Measurements from ENCODE around the gene RFX3. TPM values are rescaled to one million over a fixed set of nuclear protein-coding genes. Genes with fewer than 3 reads are reported as not detected.

RFX3 gene
- total RNA-seq, 1 experiment from 2014 or later, result 7.4 TPM

- BruUV-seq (replicated peaks), result no TSS peak
- CTCF ChIA-PET, result no interaction called here
- intact Hi-C loops (cut with micrococcal nuclease; ENCODE audit: unreplicated experiment), result loop anchor here (10.0 kb wide), 1 partner anchor 165 kb away; no protein-coding TSS in a partner anchor
Observed at GRCh38 chr9:3479514-3480352, 46.1 kb downstream of the RFX3 start.

GRCh38 chr9:3478549-3478953, 47.2 kb downstream of the RFX3 start:
- Histone ChIP-seq H3K9me3 (ENCODE audit: low read depth, low read length, poor library complexity, severe bottlenecking) (peaks cover 9% of the 10 kb centered on the region), H3K4me1 (ENCODE audit: insufficient read depth, low read length, poor library complexity, severe bottlenecking) (peaks cover 9% of the 10 kb centered on the region), H3K27me3 (replicated peaks; ENCODE audit: insufficient read depth, low read depth, low read length, poor library complexity) (no peaks in the 10 kb centered on the region), H3K27ac (ENCODE audit: low read depth, low read length, poor library complexity, severe bottlenecking) (no peak overlapping the region), H3K4me3 (ENCODE audit: low read depth, low read length, poor library complexity, severe bottlenecking) (no peak overlapping the region), H3K36me3 (ENCODE audit: insufficient read depth, low read length, poor library complexity, severe bottlenecking) (no peaks in the 10 kb centered on the region)
- TF ChIP-seq EZH2 (IDR thresholded peaks at IDR 0.05; ENCODE audit: borderline replicate concordance, low read depth, low read length, poor library complexity, severe bottlenecking) (no peak), CTCF (conservative IDR thresholded peaks at IDR 0.05; ENCODE audit: low read depth, low read length) (no peak)
- intact Hi-C loops (cut with micrococcal nuclease; ENCODE audit: unreplicated experiment), result loop anchor here (10.0 kb wide), 1 partner anchor 166 kb away; no protein-coding TSS in a partner anchor
- BruUV-seq (replicated peaks), result no TSS peak
- DNase-seq (ENCODE audit: low spot score), result peak; percentile 37
- ChIA-PET CTCF (no interaction called here), POLR2A (ENCODE audit: low non-redundant PET) (no interaction called here)

More at GRCh38 chr9:3479514-3480352, 46.1 kb downstream of the RFX3 start:
- Histone ChIP-seq H3K9me3 (ENCODE audit: low read depth, low read length, poor library complexity, severe bottlenecking) (peaks cover 9% of the 10 kb centered on the region), H3K27me3 (replicated peaks; ENCODE audit: insufficient read depth, low read depth, low read length, poor library complexity) (no peaks in the 10 kb centered on the region), H3K4me1 (ENCODE audit: insufficient read depth, low read length, poor library complexity, severe bottlenecking) (peaks cover 9% of the 10 kb centered on the region), H3K27ac (ENCODE audit: low read depth, low read length, poor library complexity, severe bottlenecking) (no peak overlapping the region), H3K4me3 (ENCODE audit: low read depth, low read length, poor library complexity, severe bottlenecking) (no peak overlapping the region), H3K36me3 (ENCODE audit: insufficient read depth, low read length, poor library complexity, severe bottlenecking) (no peaks in the 10 kb centered on the region)
- POLR2A ChIA-PET (ENCODE audit: low non-redundant PET), result no interaction called here
- TF ChIP-seq CTCF (conservative IDR thresholded peaks at IDR 0.05; ENCODE audit: low read depth, low read length) (no peak), EZH2 (IDR thresholded peaks at IDR 0.05; ENCODE audit: borderline replicate concordance, low read depth, low read length, poor library complexity, severe bottlenecking) (no peak)
- no peak for DNase-seq (ENCODE audit: low spot score)

- intact Hi-C loops (cut with micrococcal nuclease; ENCODE audit: unreplicated experiment), result loop anchor here (10.0 kb wide), 1 partner anchor 167 kb away; no protein-coding TSS in a partner anchor
- POLR2A ChIA-PET (ENCODE audit: low non-redundant PET), result interaction anchor here (0.6 kb wide), 1 partner anchor 49 kb away, joined by 3 read pairs; no protein-coding TSS in a partner anchor
Observed at GRCh38 chr9:3477236-3477834, 48.5 kb downstream of the RFX3 start.

More at GRCh38 chr9:3477236-3477834, 48.5 kb downstream of the RFX3 start:
- no peak overlapping the region for H3K27ac ChIP-seq (ENCODE audit: low read depth, low read length, poor library complexity, severe bottlenecking)
- no peaks in the 10 kb centered on the region for H3K27me3 ChIP-seq (replicated peaks; ENCODE audit: insufficient read depth, low read depth, low read length, poor library complexity)
- no peak for DNase-seq (ENCODE audit: low spot score)
- TF ChIP-seq CTCF (conservative IDR thresholded peaks at IDR 0.05; ENCODE audit: low read depth, low read length) (no peak), EZH2 (IDR thresholded peaks at IDR 0.05; ENCODE audit: borderline replicate concordance, low read depth, low read length, poor library complexity, severe bottlenecking) (no peak)
- peaks cover 9% of the 10 kb centered on the region for H3K4me1 ChIP-seq (ENCODE audit: insufficient read depth, low read length, poor library complexity, severe bottlenecking)
- H3K9me3 ChIP-seq (ENCODE audit: low read depth, low read length, poor library complexity, severe bottlenecking), result peaks cover 9% of the 10 kb centered on the region
- H3K36me3 ChIP-seq (ENCODE audit: insufficient read depth, low read length, poor library complexity, severe bottlenecking), result no peaks in the 10 kb centered on the region
- no peak overlapping the region for H3K4me3 ChIP-seq (ENCODE audit: low read depth, low read length, poor library complexity, severe bottlenecking)
- no TSS peak for BruUV-seq (replicated peaks)
- CTCF ChIA-PET, result no interaction called here
